HG03280 (cell line): ENCODE measurements around the gene ARHGAP26.

Source experiments
- ATAC-seq: cut with Tn5 transposase; IDR thresholded peaks from one replicate; pipeline ENCODE4 v1.9.1; 2021; ENCODE audit warnings: mild to moderate bottlenecking, moderate library complexity; ENCODE audit not compliant: unreplicated experiment

Gene ARHGAP26

GRCh38 chr5:142827934-142828576 is 57.9 kb downstream of the ARHGAP26 start:
- ATAC-seq = no peak

- ATAC-seq = no peak
These were observed 58.8 kb downstream of the ARHGAP26 start for GRCh38 chr5:142828797-142829535.

GRCh38 chr5:142829801-142830220 is 59.6 kb downstream of the ARHGAP26 start:
- no peak for ATAC-seq

GRCh38 chr5:142830241-142831008 is 60.2 kb downstream of the ARHGAP26 start:
- ATAC-seq = no peak

GRCh38 chr5:142831009-142831383 is 60.8 kb downstream of the ARHGAP26 start:
- ATAC-seq = no peak

GRCh38 chr5:142832263-142832662 is 62.1 kb downstream of the ARHGAP26 start:
- no peak for ATAC-seq

- ATAC-seq = no peak
These were observed 63.6 kb downstream of the ARHGAP26 start for GRCh38 chr5:142833517-142834449.

- no peak for ATAC-seq
These were observed 64.3 kb downstream of the ARHGAP26 start for GRCh38 chr5:142834504-142834903.

GRCh38 chr5:142835540-142835939 is 65.4 kb downstream of the ARHGAP26 start:
- no peak for ATAC-seq

- ATAC-seq = no peak
These were observed 65.9 kb downstream of the ARHGAP26 start for GRCh38 chr5:142836048-142836447.

GRCh38 chr5:142837081-142837725 is 67.0 kb downstream of the ARHGAP26 start:
- ATAC-seq = no peak

- no peak for ATAC-seq
These were observed 68.7 kb downstream of the ARHGAP26 start for GRCh38 chr5:142838845-142839244.

- ATAC-seq = no peak
These were observed 69.7 kb downstream of the ARHGAP26 start for GRCh38 chr5:142839711-142840346.

GRCh38 chr5:142840575-142840974 is 70.4 kb downstream of the ARHGAP26 start:
- ATAC-seq = no peak

- ATAC-seq = no peak
These were observed 71.5 kb downstream of the ARHGAP26 start for GRCh38 chr5:142841511-142842265.

GRCh38 chr5:142842994-142843905 is 73.1 kb downstream of the ARHGAP26 start:
- no peak for ATAC-seq

- no peak for ATAC-seq
These were observed 74.7 kb downstream of the ARHGAP26 start for GRCh38 chr5:142844866-142845265.

GRCh38 chr5:142845402-142845921 is 75.3 kb downstream of the ARHGAP26 start:
- no peak for ATAC-seq
